Activated naive CD4-positive, alpha-beta T cell treated with anti-CD3 and anti-CD28 coated beads, Interleukin-2, amount 10 ng/mL, durations not matched to agents 7 days and 5 days (primary cell): Measurements from ENCODE around the gene RLBP1.
"Not testable (repeated sequence)": the region's sequence is repeated elsewhere in the genome, so short reads cannot be mapped to it uniquely, and the experiment has no call there.

Experiments
- CTCF ChIA-PET: fragments of 350-600 bp; sonication (Branson Sonifier 250); formaldehyde crosslinking; loops from one replicate; lab custom pipeline; 2021; ENCODE audit warnings: antibody characterized with exemption; lab: Charles Lee
- DNase-seq: peaks from one replicate; pipeline ENCODE4 v3.0.0-alpha.2; 2020
- H3K27ac Mint-ChIP-seq: one replicate; pipeline ENCODE4 v1.8.0; 2021; ENCODE audit warnings: mild to moderate bottlenecking, moderate library complexity, mixed read lengths
- H3K27me3 Mint-ChIP-seq: one replicate; pipeline ENCODE4 v1.8.0; 2021; ENCODE audit warnings: mild to moderate bottlenecking, mixed read lengths
- H3K36me3 Mint-ChIP-seq: one replicate; pipeline ENCODE4 v1.8.0; 2021; ENCODE audit warnings: mixed read lengths
- H3K4me1 Mint-ChIP-seq: one replicate; pipeline ENCODE4 v1.8.0; 2021; ENCODE audit warnings: mixed read lengths
- H3K4me3 Mint-ChIP-seq: one replicate; pipeline ENCODE4 v1.8.0; 2021; ENCODE audit warnings: mild to moderate bottlenecking, moderate library complexity, mixed read lengths
- H3K9me3 Mint-ChIP-seq: one replicate; pipeline ENCODE4 v1.8.0; 2021; ENCODE audit warnings: mixed read lengths

RLBP1 gene

GRCh38 chr15:89221543-89221942 is at the start of gene RLBP1:
RLBP1 (minus strand) TSS chr15:89221579; CDS start chr15:89218975, 2,604 bp downstream.
- Mint-ChIP-seq H3K4me1 (no peaks in the 10 kb centered on the region), H3K9me3 (no peaks in the 10 kb centered on the region), H3K27ac (no peak within 1 kb of the TSS), H3K4me3 (no peak within 1 kb of the TSS), H3K27me3 (peaks cover 25% of the 10 kb centered on the region), H3K36me3 (no peaks in the 10 kb centered on the region)
- CTCF ChIA-PET: no interaction called here
- DNase-seq: no peak

- H3K4me1 Mint-ChIP-seq: peaks cover 43% of the 10 kb centered on the region
- DNase-seq, H3K27me3 Mint-ChIP-seq, H3K9me3 Mint-ChIP-seq, CTCF ChIA-PET, H3K4me3 Mint-ChIP-seq: not testable (repeated sequence)
- H3K36me3 Mint-ChIP-seq: peaks cover 63% of the 10 kb centered on the region
- peak overlapping the region; percentile 45 for H3K27ac Mint-ChIP-seq
Measured at GRCh38 chr15:89250142-89250541, 28.8 kb upstream of the RLBP1 start.

DNA sequence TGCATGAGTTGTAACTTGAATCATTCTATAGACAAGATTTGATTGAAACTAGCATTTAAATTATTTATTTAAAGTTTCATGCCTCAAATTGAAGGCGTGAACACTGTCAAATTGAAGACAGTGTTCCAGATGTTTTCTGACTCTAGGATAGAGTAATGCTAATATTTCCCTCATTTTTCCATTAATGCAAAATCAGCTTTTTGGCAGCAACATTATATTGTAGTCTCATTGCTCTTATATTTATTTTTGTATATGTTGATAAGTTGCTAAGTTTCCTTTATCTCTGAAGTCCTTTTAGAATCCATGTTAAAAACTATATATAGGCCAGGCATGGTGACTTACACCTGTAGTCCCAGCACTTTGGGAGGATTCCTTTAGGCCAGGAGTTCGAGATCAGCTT is 27.2 kb upstream of the RLBP1 start:
- Mint-ChIP-seq H3K36me3 (peaks cover 63% of the 10 kb centered on the region), H3K27ac (no peak overlapping the region), H3K4me1 (peaks cover 51% of the 10 kb centered on the region), H3K27me3 (peaks cover 3% of the 10 kb centered on the region), H3K9me3 (peaks cover 3% of the 10 kb centered on the region), H3K4me3 (no peak overlapping the region)
- CTCF ChIA-PET: interaction anchor here (0.7 kb wide), 1 partner anchor 344 kb away, joined by 3 read pairs; no protein-coding TSS in a partner anchor
- no peak for DNase-seq

DNA sequence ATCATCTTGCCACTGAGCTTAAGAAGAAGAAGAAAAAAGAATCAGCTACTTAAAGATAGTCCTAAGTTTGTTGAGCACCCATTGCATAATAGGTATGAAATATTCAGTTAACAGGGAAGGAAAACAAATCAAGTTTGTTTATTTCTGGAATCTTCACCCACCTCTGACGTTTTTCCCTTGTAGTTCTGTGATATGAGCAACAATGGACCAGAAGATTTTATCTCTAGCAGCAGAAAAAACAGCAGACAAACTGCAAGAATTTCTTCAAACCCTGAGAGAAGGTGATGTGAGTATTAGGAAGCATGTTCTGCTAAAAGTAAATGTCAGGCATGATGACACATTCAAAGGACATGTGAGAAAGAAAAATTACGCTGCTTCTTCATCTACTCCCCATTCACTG is 26.1 kb upstream of the RLBP1 start:
- CTCF ChIA-PET: interaction anchor here (1.0 to 3.1 kb wide), 2 partner anchors 41 to 117 kb away, joined by 3 to 19 read pairs; no protein-coding TSS in a partner anchor

DNA sequence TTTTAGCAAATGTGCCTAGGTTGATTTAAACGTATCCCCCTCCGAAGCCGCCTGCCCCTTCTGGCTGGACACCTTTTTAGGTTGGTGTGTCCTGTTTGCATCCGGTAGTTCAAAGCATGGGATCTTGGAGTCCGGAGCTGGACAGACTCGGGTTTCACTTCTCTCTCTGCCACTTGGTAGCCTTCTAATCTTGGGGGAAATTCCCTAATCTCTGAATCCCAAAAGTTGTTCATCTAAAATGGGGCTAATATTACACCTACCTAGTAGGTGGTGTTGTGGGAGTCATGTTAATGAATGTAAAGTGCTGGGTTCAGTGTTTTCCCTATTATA is 23.2 kb upstream of the RLBP1 start:
- Mint-ChIP-seq H3K27ac (peak overlapping the region; percentile 96), H3K9me3 (peaks cover 2% of the 10 kb centered on the region), H3K4me3 (peak overlapping the region; percentile 99), H3K36me3 (peaks cover 38% of the 10 kb centered on the region), H3K27me3 (peaks cover 20% of the 10 kb centered on the region), H3K4me1 (peaks cover 50% of the 10 kb centered on the region)
- CTCF ChIA-PET: interaction anchor here (0.8 to 3.1 kb wide), 3 partner anchors 38 to 187 kb away, joined by 3 to 19 read pairs (median 4); no protein-coding TSS in a partner anchor
- DNase-seq: no peak

More for the DNA sequence above, 26.1 kb upstream of the RLBP1 start:
- peaks cover 3% of the 10 kb centered on the region for H3K9me3 Mint-ChIP-seq
- H3K27me3 Mint-ChIP-seq: peaks cover 14% of the 10 kb centered on the region
- H3K4me1 Mint-ChIP-seq: peaks cover 60% of the 10 kb centered on the region
- no peak overlapping the region for H3K4me3 Mint-ChIP-seq
- no peak for DNase-seq
- peaks cover 57% of the 10 kb centered on the region for H3K36me3 Mint-ChIP-seq
- no peak overlapping the region for H3K27ac Mint-ChIP-seq

DNA sequence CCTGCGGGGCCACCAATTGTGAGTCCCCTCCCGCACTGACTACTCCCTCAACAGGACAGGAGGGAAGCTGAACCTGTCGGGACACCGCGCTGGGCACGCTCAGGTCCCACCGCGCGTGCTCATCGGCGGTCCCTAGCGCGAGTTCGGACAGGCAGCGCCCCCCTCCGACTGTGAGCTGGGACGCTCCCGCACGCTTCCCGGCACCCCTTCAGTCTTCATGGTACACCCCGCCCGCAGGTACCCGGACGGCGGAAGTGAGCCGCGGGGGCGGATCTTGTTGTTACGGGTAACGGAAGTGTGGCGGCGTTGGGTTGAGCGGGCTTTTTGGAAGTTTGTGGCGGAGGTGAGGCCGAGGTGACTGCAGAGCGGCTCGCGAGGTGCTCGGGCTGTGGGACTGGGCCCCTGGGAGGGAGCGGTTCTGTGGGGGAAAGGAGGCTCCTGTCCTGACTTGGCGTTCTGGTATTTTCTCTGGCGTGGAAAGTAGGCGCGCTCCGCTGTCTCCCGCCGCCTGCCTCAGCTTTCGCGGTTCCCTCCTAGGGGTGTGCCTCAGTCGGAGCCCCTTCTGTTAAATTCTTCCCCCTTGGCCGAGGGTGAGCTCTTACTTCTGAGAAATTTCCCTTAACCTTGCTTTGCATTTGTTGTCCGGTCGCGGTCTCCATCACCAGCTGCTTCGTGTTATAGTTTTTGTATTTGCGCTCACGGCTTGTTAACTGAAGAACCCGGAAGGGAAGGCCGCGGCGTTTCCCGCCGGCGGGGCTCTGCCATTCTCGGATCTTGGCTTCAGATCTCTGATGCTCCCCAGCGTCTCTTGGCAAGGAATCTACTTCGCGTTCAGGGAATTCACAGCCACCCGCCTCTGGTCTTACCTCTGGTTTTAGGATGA is 22.6 kb upstream of the RLBP1 start, which contains the start of gene FANCI:
FANCI (plus strand) TSS at position 289 of the 883 bp plus-strand sequence. CDS start 3,669 bp downstream, outside the sequence.
- H3K4me3 Mint-ChIP-seq: peak within 1 kb of the TSS; percentile 99
- peaks cover 48% of the 10 kb centered on the region for H3K4me1 Mint-ChIP-seq
- H3K36me3 Mint-ChIP-seq: peaks cover 35% of the 10 kb centered on the region
- peaks cover 25% of the 10 kb centered on the region for H3K27me3 Mint-ChIP-seq
- no peaks in the 10 kb centered on the region for H3K9me3 Mint-ChIP-seq
- CTCF ChIA-PET: interaction anchor here (0.9 to 3.1 kb wide), 4 partner anchors 37 to 186 kb away, joined by 3 to 19 read pairs (median 6); no protein-coding TSS in a partner anchor
- peak within 1 kb of the TSS; percentile 96 for H3K27ac Mint-ChIP-seq
- DNase-seq: peak; percentile 98

- peak overlapping the region; percentile 96 for H3K27ac Mint-ChIP-seq
- no peaks in the 10 kb centered on the region for H3K9me3 Mint-ChIP-seq
- peak; percentile 23 for DNase-seq
- H3K36me3 Mint-ChIP-seq: peaks cover 28% of the 10 kb centered on the region
- peaks cover 43% of the 10 kb centered on the region for H3K4me1 Mint-ChIP-seq
- peak overlapping the region; percentile 99 for H3K4me3 Mint-ChIP-seq
- CTCF ChIA-PET: interaction anchor here (0.9 to 1.6 kb wide), 3 partner anchors 36 to 186 kb away, joined by 3 to 7 read pairs (median 5); no protein-coding TSS in a partner anchor
- peaks cover 30% of the 10 kb centered on the region for H3K27me3 Mint-ChIP-seq
Measured at GRCh38 chr15:89243046-89243690, 21.8 kb upstream of the RLBP1 start.

GRCh38 chr15:89239883-89240810 is 18.8 kb upstream of the RLBP1 start:
- not testable (repeated sequence) for H3K36me3 Mint-ChIP-seq, H3K9me3 Mint-ChIP-seq, H3K4me3 Mint-ChIP-seq, DNase-seq, H3K27ac Mint-ChIP-seq
- Mint-ChIP-seq H3K4me1 (peaks cover 19% of the 10 kb centered on the region), H3K27me3 (peaks cover 37% of the 10 kb centered on the region)
- CTCF ChIA-PET: interaction anchor here (0.9 to 1.3 kb wide), 3 partner anchors 16 to 62 kb away, joined by 3 read pairs; no protein-coding TSS in a partner anchor

GRCh38 chr15:89231832-89232231 is 10.5 kb upstream of the RLBP1 start:
- Mint-ChIP-seq H3K4me1 (no peaks in the 10 kb centered on the region), H3K36me3 (no peaks in the 10 kb centered on the region), H3K9me3 (no peaks in the 10 kb centered on the region), H3K27ac (no peak overlapping the region), H3K27me3 (peaks cover 42% of the 10 kb centered on the region), H3K4me3 (no peak overlapping the region)
- CTCF ChIA-PET: interaction anchor here (3.4 kb wide), 1 partner anchor 25 kb away, joined by 18 read pairs; no protein-coding TSS in a partner anchor
- DNase-seq: no peak

DNA sequence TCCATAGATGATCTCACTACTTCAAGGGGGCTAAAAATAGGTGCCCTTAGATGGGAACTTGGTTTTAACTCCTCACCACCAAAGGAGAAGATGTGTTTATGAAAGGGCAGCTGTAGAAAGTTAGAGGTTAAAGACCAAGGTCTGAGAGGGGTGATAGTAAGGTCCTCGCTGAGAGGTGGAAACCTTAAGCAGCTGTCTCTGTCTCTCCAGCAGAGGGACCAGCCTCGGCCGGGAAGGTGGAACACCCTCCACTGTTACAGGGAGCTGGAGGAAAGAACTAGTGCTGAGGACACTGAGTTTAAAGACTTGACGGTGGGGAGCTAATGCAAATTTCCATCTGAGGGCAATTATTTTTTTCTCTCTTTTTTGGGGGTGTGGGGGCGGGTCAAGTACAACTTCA is 8.9 kb upstream of the RLBP1 start:
- Mint-ChIP-seq H3K36me3 (no peaks in the 10 kb centered on the region), H3K4me3 (no peak overlapping the region), H3K27ac (no peak overlapping the region), H3K27me3 (peaks cover 41% of the 10 kb centered on the region), H3K9me3 (no peaks in the 10 kb centered on the region), H3K4me1 (no peaks in the 10 kb centered on the region)
- no peak for DNase-seq
- CTCF ChIA-PET: interaction anchor here (0.6 to 3.4 kb wide), 2 partner anchors 24 to 84 kb away, joined by 3 to 18 read pairs; no protein-coding TSS in a partner anchor

GRCh38 chr15:89227425-89227824 is 6.0 kb upstream of the RLBP1 start:
- Mint-ChIP-seq H3K4me1 (no peaks in the 10 kb centered on the region), H3K27me3 (peaks cover 34% of the 10 kb centered on the region), H3K27ac (no peak overlapping the region), H3K36me3 (no peaks in the 10 kb centered on the region), H3K9me3 (no peaks in the 10 kb centered on the region), H3K4me3 (no peak overlapping the region)
- CTCF ChIA-PET: interaction anchor here (0.7 kb wide), 1 partner anchor 98 kb away, joined by 3 read pairs; no protein-coding TSS in a partner anchor
- no peak for DNase-seq

DNA sequence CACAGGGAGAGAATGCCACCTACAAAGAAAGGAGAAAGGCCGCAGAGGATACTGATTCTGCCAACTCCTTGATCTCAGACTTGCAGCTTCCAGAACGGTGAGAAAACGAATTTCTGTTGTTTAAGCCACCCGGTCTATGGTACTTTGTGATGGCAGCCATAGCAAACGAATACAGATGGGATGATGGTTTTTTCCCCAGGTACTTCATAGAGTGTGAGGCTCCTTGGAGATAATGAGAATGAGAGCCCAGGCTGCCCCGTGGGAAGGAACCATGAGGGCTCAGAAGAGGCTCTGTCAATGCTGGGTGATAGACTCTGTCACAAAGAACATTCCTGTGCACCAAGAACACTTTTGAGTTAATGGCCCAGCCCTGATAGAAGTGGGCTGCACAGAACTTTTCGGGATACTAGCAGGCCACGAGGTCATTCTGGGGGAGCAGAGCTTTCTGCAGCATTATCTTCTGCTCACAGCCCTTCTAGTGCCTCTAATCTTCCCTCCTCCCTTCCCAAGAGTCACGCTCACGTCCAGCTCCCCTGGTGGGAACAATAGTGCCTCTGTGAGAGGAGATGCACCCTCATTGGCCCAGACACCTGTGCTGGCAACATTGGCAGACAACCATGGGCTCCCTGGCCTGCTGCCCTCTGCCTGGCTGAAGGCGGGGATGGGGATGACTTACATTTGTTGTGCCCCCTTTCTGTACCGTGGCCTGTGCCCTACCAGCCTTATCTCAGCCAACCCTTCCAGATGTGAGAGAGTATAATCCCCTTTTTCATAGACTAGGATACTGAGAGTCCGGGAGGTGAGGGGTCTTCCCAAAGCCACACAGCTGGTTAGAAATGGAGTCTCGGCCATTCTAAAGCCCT is 5.2 kb upstream of the RLBP1 start:
- no peak for DNase-seq
- H3K9me3 Mint-ChIP-seq: no peaks in the 10 kb centered on the region
- H3K4me1 Mint-ChIP-seq: no peaks in the 10 kb centered on the region
- no peaks in the 10 kb centered on the region for H3K36me3 Mint-ChIP-seq
- no peak overlapping the region for H3K27ac Mint-ChIP-seq
- CTCF ChIA-PET: no interaction called here
- H3K4me3 Mint-ChIP-seq: no peak overlapping the region
- H3K27me3 Mint-ChIP-seq: peaks cover 31% of the 10 kb centered on the region
